SU-DHL-6 (cell line): ENCODE data around the gene MGMT.

Experiments
- H2AFZ ChIP-seq: fragments of 200-600 bp; sonication (generic); 2 replicates; pipeline ENCODE4 v1.6.1; 2014; ENCODE audit warnings: low read depth, mild to moderate bottlenecking, moderate library complexity, mixed read lengths, antibody characterized with exemption, low read length; ENCODE audit not compliant: severe bottlenecking
- H3F3A ChIP-seq: fragments of 200-600 bp; shearing (Covaris generic); 2 replicates; pipeline ENCODE4 v1.6.0; 2016; ENCODE audit warnings: antibody characterized with exemption, mild to moderate bottlenecking; ENCODE audit not compliant: insufficient read depth
- H3K27ac ChIP-seq: fragments of 200-600 bp; sonication (generic); 2 replicates; pipeline ENCODE4 v1.5.1; 2016; ENCODE audit warnings: low read depth, mild to moderate bottlenecking, low read length, moderate library complexity, mixed read lengths
- H3K27me3 ChIP-seq: fragments of 200-600 bp; sonication (generic), shearing (Covaris generic); 2 replicates; pipeline ENCODE4 v1.6.0; 2014; ENCODE audit warnings: mild to moderate bottlenecking, low read length
- H3K36me3 ChIP-seq: fragments of 200-600 bp; sonication (generic); 2 replicates; pipeline ENCODE4 v1.6.1; 2014; ENCODE audit warnings: mild to moderate bottlenecking, low read length, mixed read lengths
- H3K4me2 ChIP-seq: fragments of 300-600, 200-600 bp; shearing (Covaris generic), sonication (generic); 2 replicates; pipeline ENCODE4 v1.6.0; 2014; ENCODE audit warnings: low read length, low read depth, mild to moderate bottlenecking; ENCODE audit not compliant: poor library complexity, severe bottlenecking
- H3K4me3 ChIP-seq: fragments of 200-600 bp; sonication (generic); 2 replicates; pipeline ENCODE4 v1.5.1; 2014; ENCODE audit warnings: antibody characterized with exemption, low read length, mild to moderate bottlenecking, mixed read lengths; ENCODE audit not compliant: insufficient read depth, poor library complexity, severe bottlenecking
- H3K79me2 ChIP-seq: fragments of 200-600 bp; sonication (generic); 2 replicates; pipeline ENCODE4 v1.6.1; 2014; ENCODE audit warnings: mild to moderate bottlenecking, low read length, moderate library complexity; ENCODE audit not compliant: insufficient read depth
- H3K9ac ChIP-seq: fragments of 200-600 bp; sonication (generic); 2 replicates; pipeline ENCODE4 v1.7.0; 2014; ENCODE audit warnings: mild to moderate bottlenecking, low read length
- H3K9me2 ChIP-seq: fragments of 200-600 bp; sonication (generic); replicated peaks from 2 replicates; pipeline ENCODE4 v1.6.1; 2014; ENCODE audit warnings: low read length; ENCODE audit not compliant: insufficient read depth
- H3K9me3 ChIP-seq: fragments of 200-600 bp; sonication (generic); 2 replicates; pipeline ENCODE4 v1.6.1; 2014; ENCODE audit warnings: low read length, mixed read lengths; ENCODE audit not compliant: insufficient read depth
- H4K20me1 ChIP-seq: fragments of 200-600 bp; sonication (generic); 2 replicates; pipeline ENCODE4 v1.6.1; 2014; ENCODE audit warnings: low read depth, mild to moderate bottlenecking, antibody characterized with exemption, low read length, moderate library complexity, mixed read lengths
- CTCF ChIP-seq: fragments of 200-600 bp; sonication (generic); IDR thresholded peaks from one replicate; pipeline ENCODE4 v1.5.1; 2017; ENCODE audit warnings: antibody characterized with exemption, mild to moderate bottlenecking, low read length, moderate library complexity; ENCODE audit not compliant: insufficient read depth, poor library complexity, severe bottlenecking
- EZH2phosphoT487 ChIP-seq: fragments of 200-600 bp; sonication (generic), shearing (Covaris generic); conservative IDR thresholded peaks from 2 replicates; pipeline ENCODE4 v1.6.1; 2018; ENCODE audit warnings: mild to moderate bottlenecking, antibody characterized with exemption, low read length, moderate library complexity, mixed read lengths

Gene MGMT

DNA sequence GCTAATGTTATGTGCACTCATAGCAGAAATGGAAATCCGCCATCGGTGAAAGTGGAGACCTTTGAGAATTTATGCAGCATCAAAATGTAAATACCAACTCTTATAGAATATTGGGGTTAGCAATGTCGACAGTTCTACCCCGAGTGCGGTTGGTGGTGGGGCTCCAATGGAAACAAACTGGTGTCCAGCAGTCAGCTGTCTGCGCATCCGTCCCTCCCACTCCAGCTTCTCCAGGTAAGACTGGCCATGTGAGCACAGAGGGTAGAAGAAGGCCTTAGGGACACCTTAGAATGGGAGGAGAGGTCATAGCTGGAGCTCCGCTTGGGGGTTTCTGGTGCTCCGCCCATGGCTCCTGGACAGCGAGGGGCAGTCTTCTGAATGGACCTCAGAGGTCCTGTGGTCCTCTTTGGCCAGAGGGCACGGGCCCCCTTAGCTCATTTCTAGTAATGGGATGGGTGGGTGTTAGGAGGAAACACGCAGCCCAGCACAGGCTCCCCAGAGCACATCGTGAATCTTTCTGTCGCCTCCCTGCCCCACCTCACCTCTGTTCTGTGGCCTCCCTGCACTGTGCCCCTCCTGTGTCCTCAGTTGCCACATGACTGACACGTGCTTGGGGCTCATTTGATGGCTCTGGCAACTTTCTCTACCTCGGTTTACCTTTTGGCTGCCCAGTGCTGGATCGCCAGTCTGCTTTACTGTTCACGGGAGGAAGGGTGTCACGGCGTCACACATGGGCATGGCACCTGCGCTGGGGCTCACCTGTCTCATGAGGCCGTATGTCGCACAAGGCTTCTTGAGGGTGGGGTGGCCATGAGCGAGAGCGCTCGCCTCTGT lies 50.0 kb downstream of the MGMT start:
- H3K4me2 ChIP-seq: no peak overlapping the region
- H3K9me3 ChIP-seq: peaks cover 3% of the 10 kb centered on the region; the same call in 1 of the 2 replicates
- H3F3A ChIP-seq: no peaks in the 10 kb centered on the region
- H3K79me2 ChIP-seq: no peaks in the 10 kb centered on the region
- no peaks in the 10 kb centered on the region for H3K9me2 ChIP-seq
- H3K9ac ChIP-seq: no peak overlapping the region
- no peak overlapping the region for H3K4me3 ChIP-seq
- H3K27me3 ChIP-seq: no peaks in the 10 kb centered on the region
- no peaks in the 10 kb centered on the region for H4K20me1 ChIP-seq
- H3K36me3 ChIP-seq: no peaks in the 10 kb centered on the region
- no peak for TF ChIP-seq EZH2phosphoT487
- no peak for TF ChIP-seq CTCF
- H2AFZ ChIP-seq: no peak overlapping the region
- no peak overlapping the region for H3K27ac ChIP-seq

DNA sequence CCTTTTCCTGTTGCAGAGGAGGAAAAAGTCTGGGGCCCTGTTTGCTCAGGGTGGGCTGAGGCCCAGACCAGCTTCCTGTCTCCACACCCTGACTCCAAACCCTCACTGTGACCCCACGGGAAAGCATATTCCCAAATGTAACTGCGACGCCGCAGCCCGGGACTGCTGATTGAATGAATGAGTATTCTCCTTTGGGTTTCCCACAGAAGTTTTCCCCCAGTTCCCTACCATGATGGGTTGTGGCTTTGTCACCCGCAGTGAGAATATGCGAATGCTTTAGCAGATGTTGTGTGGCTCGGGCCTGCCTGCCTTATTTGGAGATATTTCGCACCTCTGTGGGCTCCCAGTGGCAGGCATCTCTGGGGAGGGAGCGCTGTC lies 50.6 kb downstream of the MGMT start:
- Histone ChIP-seq H3K9me3 (peaks cover 3% of the 10 kb centered on the region; the same call in 1 of the 2 replicates), H3K9me2 (no peaks in the 10 kb centered on the region), H3K4me3 (no peak overlapping the region), H3K27ac (no peak overlapping the region), H3K4me2 (no peak overlapping the region), H3K9ac (no peak overlapping the region), H4K20me1 (no peaks in the 10 kb centered on the region), H3K36me3 (no peaks in the 10 kb centered on the region), H2AFZ (no peak overlapping the region), H3F3A (no peaks in the 10 kb centered on the region), H3K79me2 (no peaks in the 10 kb centered on the region), H3K27me3 (no peaks in the 10 kb centered on the region)
- TF ChIP-seq CTCF (no peak), EZH2phosphoT487 (no peak)

GRCh38 chr10:129518793-129519192 lies 51.8 kb downstream of the MGMT start:
- Histone ChIP-seq H3K4me3 (no peak overlapping the region), H2AFZ (no peak overlapping the region), H3K4me2 (no peak overlapping the region), H3K9ac (no peak overlapping the region), H3K27me3 (no peaks in the 10 kb centered on the region), H3F3A (no peaks in the 10 kb centered on the region), H4K20me1 (no peaks in the 10 kb centered on the region), H3K27ac (no peak overlapping the region), H3K9me2 (no peaks in the 10 kb centered on the region), H3K79me2 (no peaks in the 10 kb centered on the region), H3K9me3 (peaks cover 3% of the 10 kb centered on the region; the same call in 1 of the 2 replicates), H3K36me3 (no peaks in the 10 kb centered on the region)
- no peak for TF ChIP-seq CTCF
- TF ChIP-seq EZH2phosphoT487: no peak
